GM18517 (cell line): ENCODE data around the gene ERP44.

Source experiments
- ATAC-seq: cut with Tn5 transposase; IDR thresholded peaks from one replicate; pipeline ENCODE4 v1.9.1; 2021; ENCODE audit warnings: mild to moderate bottlenecking, moderate library complexity; ENCODE audit not compliant: unreplicated experiment

ERP44 gene

GRCh38 chr9:99955606-99956005 lies 143.2 kb downstream of the ERP44 start:
- no peak for ATAC-seq

GRCh38 chr9:99954819-99955218 lies 144.0 kb downstream of the ERP44 start:
- ATAC-seq, result no peak

GRCh38 chr9:99953861-99954507 lies 144.8 kb downstream of the ERP44 start:
- ATAC-seq, result no peak

- no peak for ATAC-seq
These were observed 149.9 kb downstream of the ERP44 start for GRCh38 chr9:99948896-99949295.

GRCh38 chr9:99948482-99948881 lies 150.3 kb downstream of the ERP44 start:
- no peak for ATAC-seq

- no peak for ATAC-seq
These were observed 151.4 kb downstream of the ERP44 start for GRCh38 chr9:99947395-99947794.

GRCh38 chr9:99936947-99937587 lies 161.7 kb downstream of the ERP44 start:
- no peak for ATAC-seq

- no peak for ATAC-seq
These were observed 167.5 kb downstream of the ERP44 start for GRCh38 chr9:99931155-99931840.

DNA sequence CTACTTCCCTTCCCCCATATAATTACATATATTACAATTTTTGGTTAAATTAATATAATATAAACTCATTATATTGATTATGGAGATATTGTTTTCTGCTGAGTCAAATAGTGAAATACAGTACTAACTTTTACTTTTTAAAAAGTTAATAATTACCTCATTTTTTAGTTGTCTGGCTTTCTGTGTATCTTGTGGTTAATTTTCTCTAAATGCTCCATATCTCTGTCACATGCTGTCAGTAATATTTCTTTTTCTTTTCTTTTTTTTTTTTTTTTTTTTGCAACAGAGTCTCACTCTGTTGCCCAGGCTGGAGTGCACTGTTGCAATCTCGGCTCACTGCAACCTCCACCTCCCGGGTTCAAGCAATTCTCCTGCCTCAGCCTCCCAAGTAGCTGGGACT lies 169.1 kb downstream of the ERP44 start:
- no peak for ATAC-seq
